ENCODE results near the gene KCTD11. TPM values are rescaled to one million over a fixed set of nuclear protein-coding genes. Genes with fewer than 3 reads are reported as not detected.
"Not testable (repeated sequence)": the region's sequence is repeated elsewhere in the genome, so short reads cannot be mapped to it uniquely, and the experiment has no call there.

KCTD11 gene
- total RNA-seq, 1 experiment from 2014 or later = 5.3 TPM

DNA sequence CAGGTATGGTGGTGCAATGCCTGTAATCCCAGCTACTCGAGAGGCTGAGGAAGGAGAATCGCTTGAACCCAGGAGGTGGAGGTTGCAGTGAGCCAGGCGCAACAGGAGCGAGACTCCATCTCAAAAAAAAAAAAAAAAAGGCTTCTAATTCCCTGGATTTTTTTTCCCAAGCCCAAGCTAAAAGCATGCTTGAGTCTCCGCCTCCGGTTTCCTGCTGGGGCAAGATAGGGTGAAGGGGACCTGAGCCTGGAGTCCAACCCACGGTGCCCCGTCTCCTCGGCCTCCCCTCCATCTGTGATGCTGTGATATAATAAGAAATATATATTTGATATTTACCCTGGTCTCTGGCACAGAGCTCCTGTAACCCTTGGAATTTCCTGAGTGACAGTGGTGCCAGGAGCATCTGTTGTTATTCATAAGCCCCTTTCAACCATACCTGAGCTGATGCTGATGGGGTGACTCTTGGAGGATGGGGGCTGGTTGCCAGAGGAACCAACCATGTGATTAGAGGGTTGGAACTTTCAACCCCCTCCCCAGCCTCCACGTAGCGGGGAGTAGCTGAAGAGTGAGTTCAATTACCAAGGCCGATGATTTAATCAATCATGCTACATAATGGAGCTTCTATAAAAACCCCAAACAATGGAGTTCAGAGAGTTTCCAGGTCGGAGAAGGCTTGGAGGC, 16.1 kb downstream of the KCTD11 start:
- no peak overlapping the region for H2BK5ac ChIP-seq (ENCODE audit: insufficient read length, low read length)
- no peak overlapping the region for H3K9ac ChIP-seq (ENCODE audit: extremely low read depth, insufficient read length, low read length)
- peaks cover 5% of the 10 kb centered on the region; the same call in 1 of the 2 replicates for H3K4me1 ChIP-seq (ENCODE audit: insufficient read depth, low read length)
- H3K27ac Mint-ChIP-seq = no peak overlapping the region
- H2BK120ac ChIP-seq (ENCODE audit: low read depth, low read length, poor library complexity, severe bottlenecking) = no peak overlapping the region
- peaks cover 5 to 24% of the 10 kb centered on the region in 2 experiments for H3K4me1 Mint-ChIP-seq
- no peak overlapping the region for H3K27ac ChIP-seq (ENCODE audit: insufficient read length, low read depth, low read length)
- H2BK20ac ChIP-seq (ENCODE audit: low read depth, low read length, poor library complexity, severe bottlenecking) = no peak overlapping the region
- H3K23ac ChIP-seq (ENCODE audit: insufficient read length, low read depth, low read length) = no peak overlapping the region
- H3K36me3 Mint-ChIP-seq (ENCODE audit: insufficient read depth in 1 of 3, low read depth in 3 of 3) = no peaks in the 10 kb centered on the region
- H4K20me1 ChIP-seq (ENCODE audit: control insufficient read depth, insufficient read depth, insufficient read length) = no peaks in the 10 kb centered on the region
- H2BK15ac ChIP-seq (ENCODE audit: low read depth, low read length) = no peak overlapping the region
- no peak overlapping the region for H3K18ac ChIP-seq (ENCODE audit: insufficient read length, low read depth, low read length)
- peak overlapping the region; percentile 24 for H3K4me2 ChIP-seq (ENCODE audit: insufficient read depth, insufficient read length, low read length)
- H3K14ac ChIP-seq (ENCODE audit: insufficient read depth, low read length) = no peak overlapping the region
- no peaks in the 10 kb centered on the region for H3K27me3 ChIP-seq (ENCODE audit: insufficient read depth, low read length)
- no peaks in the 10 kb centered on the region for H3K79me1 ChIP-seq (ENCODE audit: insufficient read depth, low read depth, low read length, poor library complexity, severe bottlenecking)
- H4K91ac ChIP-seq (ENCODE audit: insufficient read length, low read depth, low read length) = no peak overlapping the region
- H3K4ac ChIP-seq (ENCODE audit: low read depth, low read length) = no peak overlapping the region
- DNase-seq = no peak
- no peak overlapping the region for H2AFZ ChIP-seq (ENCODE audit: low read length)
- H2BK12ac ChIP-seq (ENCODE audit: insufficient read length, low read depth, low read length) = no peak overlapping the region
- H2AK5ac ChIP-seq (ENCODE audit: insufficient read length, low read length) = no peak overlapping the region
- no CpG with 5 or more reads among the region's 13 CpGs for WGBS (ENCODE audit: extremely low coverage, insufficient read length, low lambda C conversion rate)
- peak overlapping the region in 1 of 2 experiments; percentile 61; a peak in 3 of 5 replicates for H3K4me3 Mint-ChIP-seq
- no peak overlapping the region for H4K8ac ChIP-seq (replicated peaks; ENCODE audit: insufficient read length, low read depth, low read length)
- no peaks in the 10 kb centered on the region for H3K23me2 ChIP-seq (ENCODE audit: insufficient read length, low read depth, low read length, poor library complexity, severe bottlenecking)
- H3T11ph ChIP-seq (ENCODE audit: low read length) = no peak overlapping the region
- H3K9me3 ChIP-seq (ENCODE audit: control insufficient read depth, low read depth, low read length) = no peaks in the 10 kb centered on the region
- no peak overlapping the region for H4K5ac ChIP-seq (ENCODE audit: insufficient read length, low read depth, low read length)
- no peaks in the 10 kb centered on the region for H3K9me3 Mint-ChIP-seq
- TF ChIP-seq, protein P1, sequence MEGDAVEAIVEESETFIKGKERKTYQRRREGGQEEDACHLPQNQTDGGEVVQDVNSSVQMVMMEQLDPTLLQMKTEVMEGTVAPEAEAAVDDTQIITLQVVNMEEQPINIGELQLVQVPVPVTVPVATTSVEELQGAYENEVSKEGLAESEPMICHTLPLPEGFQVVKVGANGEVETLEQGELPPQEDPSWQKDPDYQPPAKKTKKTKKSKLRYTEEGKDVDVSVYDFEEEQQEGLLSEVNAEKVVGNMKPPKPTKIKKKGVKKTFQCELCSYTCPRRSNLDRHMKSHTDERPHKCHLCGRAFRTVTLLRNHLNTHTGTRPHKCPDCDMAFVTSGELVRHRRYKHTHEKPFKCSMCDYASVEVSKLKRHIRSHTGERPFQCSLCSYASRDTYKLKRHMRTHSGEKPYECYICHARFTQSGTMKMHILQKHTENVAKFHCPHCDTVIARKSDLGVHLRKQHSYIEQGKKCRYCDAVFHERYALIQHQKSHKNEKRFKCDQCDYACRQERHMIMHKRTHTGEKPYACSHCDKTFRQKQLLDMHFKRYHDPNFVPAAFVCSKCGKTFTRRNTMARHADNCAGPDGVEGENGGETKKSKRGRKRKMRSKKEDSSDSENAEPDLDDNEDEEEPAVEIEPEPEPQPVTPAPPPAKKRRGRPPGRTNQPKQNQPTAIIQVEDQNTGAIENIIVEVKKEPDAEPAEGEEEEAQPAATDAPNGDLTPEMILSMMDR (conservative IDR thresholded peaks at IDR 0.05) = no peak
- no peaks in the 10 kb centered on the region for H3K79me2 ChIP-seq (ENCODE audit: insufficient read depth, low read length)
- H3K27me3 Mint-ChIP-seq (ENCODE audit: low read depth) = peaks cover 6% of the 10 kb centered on the region; the same call in 1 of the 2 replicates
- H3K56ac ChIP-seq (ENCODE audit: insufficient read length, low read depth, low read length) = no peak overlapping the region

GRCh38 chr17:7368599-7368994, 16.6 kb downstream of the KCTD11 start:
- H3K9me3 ChIP-seq (ENCODE audit: control insufficient read depth, low read depth, low read length); H3K23me2 ChIP-seq (ENCODE audit: insufficient read length, low read depth, low read length, poor library complexity, severe bottlenecking); H3K36me3 Mint-ChIP-seq (ENCODE audit: insufficient read depth in 1 of 3, low read depth in 3 of 3); H3K79me1 ChIP-seq (ENCODE audit: insufficient read depth, low read depth, low read length, poor library complexity, severe bottlenecking); H4K8ac ChIP-seq (replicated peaks; ENCODE audit: insufficient read length, low read depth, low read length); H2AK5ac ChIP-seq (ENCODE audit: insufficient read length, low read length); H3K14ac ChIP-seq (ENCODE audit: insufficient read depth, low read length); H2BK20ac ChIP-seq (ENCODE audit: low read depth, low read length, poor library complexity, severe bottlenecking); H3K23ac ChIP-seq (ENCODE audit: insufficient read length, low read depth, low read length); H3K27ac ChIP-seq (ENCODE audit: insufficient read length, low read depth, low read length); DNase-seq; H2AFZ ChIP-seq (ENCODE audit: low read length); H3T11ph ChIP-seq (ENCODE audit: low read length); H4K5ac ChIP-seq (ENCODE audit: insufficient read length, low read depth, low read length); H3K56ac ChIP-seq (ENCODE audit: insufficient read length, low read depth, low read length); H3K27ac Mint-ChIP-seq; H2BK120ac ChIP-seq (ENCODE audit: low read depth, low read length, poor library complexity, severe bottlenecking); H3K4ac ChIP-seq (ENCODE audit: low read depth, low read length); H3K27me3 Mint-ChIP-seq (ENCODE audit: low read depth); H4K91ac ChIP-seq (ENCODE audit: insufficient read length, low read depth, low read length); H3K18ac ChIP-seq (ENCODE audit: insufficient read length, low read depth, low read length); H4K20me1 ChIP-seq (ENCODE audit: control insufficient read depth, insufficient read depth, insufficient read length); H3K9ac ChIP-seq (ENCODE audit: extremely low read depth, insufficient read length, low read length); H3K27me3 ChIP-seq (ENCODE audit: insufficient read depth, low read length); H2BK15ac ChIP-seq (ENCODE audit: low read depth, low read length); H3K9me3 Mint-ChIP-seq; H3K79me2 ChIP-seq (ENCODE audit: insufficient read depth, low read length); H2BK12ac ChIP-seq (ENCODE audit: insufficient read length, low read depth, low read length); H3K4me1 ChIP-seq (ENCODE audit: insufficient read depth, low read length); H2BK5ac ChIP-seq (ENCODE audit: insufficient read length, low read length): not testable (repeated sequence)
- peak overlapping the region; percentile 24 for H3K4me2 ChIP-seq (ENCODE audit: insufficient read depth, insufficient read length, low read length)
- WGBS (ENCODE audit: extremely low coverage, insufficient read length, low lambda C conversion rate) = no CpG with 5 or more reads among the region's 5 CpGs
- Mint-ChIP-seq H3K4me1 (peaks cover 5 to 24% of the 10 kb centered on the region in 2 experiments), H3K4me3 (peak overlapping the region in 1 of 2 experiments; percentile 61; a peak in 1 of 5 replicates)

All from H9 (cell line).